Heart left ventricle (tissue), 16 donors: ENCODE data around the gene SLFN12. TPM values are rescaled to one million over a fixed set of nuclear protein-coding genes. Genes with fewer than 3 reads are reported as not detected.
"Not testable (repeated sequence)": the region's sequence is repeated elsewhere in the genome, so short reads cannot be mapped to it uniquely, and the experiment has no call there.

ENCODE experiments used
- ATAC-seq, 4 donors: fragments of 200-7000 bp; cut with Tn5 transposase; one replicate each; pipeline ENCODE4 v1.9.1; 2020 to 2022; ENCODE audit warnings: moderate library complexity in 4 of 4, mild to moderate bottlenecking in 3 of 4, moderate number of reproducible peaks in 1 of 4
- DNase-seq, 5 donors: peaks; one replicate each; pipeline ENCODE4 v3.0.0-alpha.2; 2020
- H3K27ac ChIP-seq, 12 donors: fragments of 200-600 bp; sonication (generic) in 4 of 12; one replicate each; pipeline versions ENCODE4 v1.5.0 to v1.8.0; 2016 to 2022; ENCODE audit warnings: mild to moderate bottlenecking in 2 of 12
- H3K27me3 ChIP-seq, 9 donors: fragments of 200-600 bp; sonication (generic) in 2 of 9; one replicate each; pipeline versions ENCODE4 v1.5.1 to v1.8.0; 2016 to 2022; ENCODE audit warnings: mild to moderate bottlenecking in 3 of 9
- H3K36me3 ChIP-seq, 9 donors: fragments of 200-600 bp; sonication (generic) in 2 of 9; one replicate each; pipeline versions ENCODE4 v1.5.0 to v1.8.0; 2018 to 2022; ENCODE audit warnings: mild to moderate bottlenecking in 2 of 9
- H3K4me1 ChIP-seq, 12 donors: fragments of 200-600 bp; sonication (generic) in 4 of 12; one replicate each; pipeline versions ENCODE4 v1.5.0 to v1.8.0; 2016 to 2022; ENCODE audit warnings: mild to moderate bottlenecking in 3 of 12
- H3K4me3 ChIP-seq, 12 donors: fragments of 200-600 bp; sonication (generic) in 4 of 12; one replicate each; pipeline versions ENCODE4 v1.5.0 to v1.8.0; 2017 to 2022; ENCODE audit warnings: mild to moderate bottlenecking in 9 of 12, moderate library complexity in 4 of 12
- H3K9me3 ChIP-seq, 12 donors: fragments of 200-600 bp; sonication (generic) in 4 of 12; one replicate each; pipeline versions ENCODE4 v1.5.0 to v1.8.0; 2016 to 2022; ENCODE audit warnings: mild to moderate bottlenecking in 1 of 12
- POLR2A ChIP-seq, 2 donors: fragments of 450-650 bp; IDR thresholded peaks; one replicate each; pipeline ENCODE4 v1.6.1; 2017; ENCODE audit warnings: antibody characterized with exemption in 2 of 2, mild to moderate bottlenecking in 2 of 2, moderate library complexity in 2 of 2
- WGBS, 4 donors: extraction: QIAGEN DNeasy Blood & Tissue Kit in 2 of 4; methylation state at CpG; one replicate each; pipeline versions ENCODE4 v1.1.5 to v1.1.7; 2013 to 2018; 5-methylcytosine and 5-hydroxymethylcytosine counted together
- intact Hi-C, 10 donors: fragments of 100-400 bp; cut with DNase I; formaldehyde crosslinking; loops; one replicate each; pipeline versions ENCODE4 v1.11.1 to v1.14.2; 2022
- polyA plus RNA-seq, 2 donors: library from polyadenylated mRNA; stranded (reverse); fragments of 200-250 nt; gene quantifications; one replicate each; pipeline ENCODE4 v1.2.3, GENCODE V29; 2013
- total RNA-seq, 9 donors: library from RNA; depleted of rRNA in 2 of 9; stranded (reverse); fragments of >200 nt in 2 of 9; fragmentation: NEBNext Ultra II Directional in 3 of 9; extraction: Animal tissue kit (Norgen Biotek cat#: 25700) in 3 of 9; gene quantifications; one replicate each; pipeline versions ENCODE4 v1.1.0 to v1.2.4, GENCODE V29; 2016 to 2023
- TF ChIP-seq, protein P1 (sequence below), 12 donors: fragments of 200-600 bp; sonication (generic) in 4 of 12; IDR thresholded peaks; one replicate each; pipeline versions ENCODE4 v1.5.0 to v1.8.0; 2018 to 2022; ENCODE audit warnings: antibody characterized with exemption in 12 of 12, mild to moderate bottlenecking in 5 of 12
- donor health status: ischemic (EF 13 %, LVEDD 7.1; RV severe dilation, severe dysfunction).
- donor health status: healthy with polysubstance abuse.
- donor health status: DM: no; HTN: yes; CAD: no.
- donor health status: DM: no; HTN: no; CAD: no.
- donor health status: ischemic (EF 25% LVEDD 6.9; RV normal size, moderate dysfunction).
- donor health status: ischemic (EF 25% LVEDD 5.7; RV mildly dilated, moderate dysfunction).
- donor health status: healthy.
- donor health status: DM: yes; HTN: yes; CAD: no.
- donor health status: ischemic (EF 35%, LVEDD 5.7; RV mildly dilated, moderate dysfunction).
- donor health status: nonischemic (EF 11% LVEDD 7.7; RV severe dilation, severe dysfunction).
- donor health status: DM: yes; HTN: yes; CAD: no.
- donor health status: PGD.
- donor health status: ischemic (EF 29% LVEDD 5.4; RV normal size, mild dysfunction).
- donor health status: nonischemic (EF 23%, LVEDD 6.1; RV moderate dilation, normal function).

SLFN12 gene
- total and polyA plus RNA-seq, 11 donors: 1.7 to 10.0 (median 4.3) TPM

DNA sequence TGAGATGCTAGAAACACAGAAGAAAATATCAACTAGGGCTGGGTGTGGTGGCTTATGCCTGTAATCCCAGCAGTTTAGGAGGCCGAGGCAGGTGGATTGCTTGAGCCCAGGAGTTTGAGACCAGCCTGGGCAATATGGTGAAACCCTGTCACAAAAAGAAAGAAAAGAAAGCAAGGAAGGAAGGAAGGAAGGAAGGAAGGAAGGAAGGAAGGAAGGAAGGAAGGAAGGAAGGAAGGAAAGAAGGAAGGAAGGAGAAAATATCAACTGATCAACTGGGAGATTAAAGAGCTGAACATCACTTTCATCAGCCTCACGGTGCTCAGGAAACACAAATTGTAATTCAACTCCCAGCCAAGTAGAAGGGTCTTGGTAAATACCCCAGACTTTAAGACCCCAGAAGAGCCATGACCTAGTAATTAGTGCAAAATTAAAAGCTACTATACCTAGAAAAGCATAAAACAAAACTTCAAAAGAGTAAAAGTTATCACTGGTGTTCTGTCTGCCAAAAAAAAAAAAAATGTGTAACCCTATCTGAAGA lies 44.1 kb upstream of the SLFN12 start:
- DNase-seq (no peak), ATAC-seq (no peak)
- TF ChIP-seq, protein P1, sequence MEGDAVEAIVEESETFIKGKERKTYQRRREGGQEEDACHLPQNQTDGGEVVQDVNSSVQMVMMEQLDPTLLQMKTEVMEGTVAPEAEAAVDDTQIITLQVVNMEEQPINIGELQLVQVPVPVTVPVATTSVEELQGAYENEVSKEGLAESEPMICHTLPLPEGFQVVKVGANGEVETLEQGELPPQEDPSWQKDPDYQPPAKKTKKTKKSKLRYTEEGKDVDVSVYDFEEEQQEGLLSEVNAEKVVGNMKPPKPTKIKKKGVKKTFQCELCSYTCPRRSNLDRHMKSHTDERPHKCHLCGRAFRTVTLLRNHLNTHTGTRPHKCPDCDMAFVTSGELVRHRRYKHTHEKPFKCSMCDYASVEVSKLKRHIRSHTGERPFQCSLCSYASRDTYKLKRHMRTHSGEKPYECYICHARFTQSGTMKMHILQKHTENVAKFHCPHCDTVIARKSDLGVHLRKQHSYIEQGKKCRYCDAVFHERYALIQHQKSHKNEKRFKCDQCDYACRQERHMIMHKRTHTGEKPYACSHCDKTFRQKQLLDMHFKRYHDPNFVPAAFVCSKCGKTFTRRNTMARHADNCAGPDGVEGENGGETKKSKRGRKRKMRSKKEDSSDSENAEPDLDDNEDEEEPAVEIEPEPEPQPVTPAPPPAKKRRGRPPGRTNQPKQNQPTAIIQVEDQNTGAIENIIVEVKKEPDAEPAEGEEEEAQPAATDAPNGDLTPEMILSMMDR (IDR thresholded peaks at IDR 0.05): no peak
- TF ChIP-seq POLR2A (IDR thresholded peaks at IDR 0.05): no peak
- Histone ChIP-seq H3K4me1 (no peaks in the 10 kb centered on the region), H3K4me3 (no peak overlapping the region), H3K27me3 (peaks cover 0 to 24% (median 4%) of the 10 kb centered on the region in 9 donors), H3K36me3 (peaks cover 0 to 9% (median 0%) of the 10 kb centered on the region in 9 donors), H3K27ac (no peak overlapping the region), H3K9me3 (peaks cover 0 to 12% (median 0%) of the 10 kb centered on the region in 12 donors)
- 68 to 75% (median 71%) methylated on average over 2 of the region's 2 CpGs for WGBS, 4 donors
- intact Hi-C loops: no loop called here

DNA sequence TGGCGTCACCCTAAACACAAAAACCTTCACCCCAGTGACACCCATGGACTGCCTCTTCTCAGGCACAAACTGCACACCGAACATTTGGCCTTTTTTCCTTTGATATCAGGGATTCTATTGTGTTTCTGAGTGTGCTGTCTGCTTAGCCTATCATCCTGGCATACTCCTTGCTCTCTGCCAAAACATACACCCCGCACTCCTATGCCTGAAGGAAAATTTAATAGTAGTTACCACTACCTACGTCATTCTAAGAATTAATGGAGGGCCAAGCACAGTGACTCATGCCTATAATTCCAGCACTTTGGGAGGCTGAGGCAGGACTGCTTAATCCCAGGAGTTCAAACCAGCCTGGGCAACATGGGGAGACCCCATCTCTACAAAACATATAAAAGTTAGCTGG lies 36.2 kb upstream of the SLFN12 start:
- DNase-seq (no peak), ATAC-seq (no peak)
- peaks cover 0 to 12% (median 0%) of the 10 kb centered on the region in 12 donors for H3K9me3 ChIP-seq
- H3K36me3 ChIP-seq: no peaks in the 10 kb centered on the region
- peaks cover 0 to 9% (median 0%) of the 10 kb centered on the region in 9 donors for H3K27me3 ChIP-seq
- no peak for TF ChIP-seq POLR2A (IDR thresholded peaks at IDR 0.05)
- TF ChIP-seq, protein P1 (IDR thresholded peaks at IDR 0.05): no peak
- WGBS, 4 donors: 78 to 91% (median 84%) methylated on average over 4 of the region's 4 CpGs
- H3K4me1 ChIP-seq: no peaks in the 10 kb centered on the region
- no peak overlapping the region for H3K27ac ChIP-seq
- intact Hi-C loops: no loop called here
- H3K4me3 ChIP-seq: no peak overlapping the region

DNA sequence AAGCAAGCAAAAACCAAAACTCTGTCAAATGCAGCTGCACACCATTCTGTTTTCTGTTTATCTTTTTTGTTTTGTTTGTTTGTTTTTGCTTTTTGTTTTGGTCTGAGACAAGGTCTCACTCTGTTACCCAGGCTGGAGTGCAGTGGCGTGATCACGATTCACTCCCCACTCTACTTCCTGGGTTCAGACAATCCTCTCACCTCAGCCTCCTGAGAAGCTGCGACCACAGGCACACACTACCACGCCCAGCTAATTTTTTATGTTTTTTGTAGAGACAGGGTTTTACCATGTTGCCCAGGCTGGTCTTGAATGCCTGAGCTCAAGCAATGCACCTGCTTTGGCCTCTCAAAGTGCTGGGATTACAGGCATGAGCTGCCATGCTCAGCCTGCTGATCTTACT lies 35.5 kb upstream of the SLFN12 start:
- Histone ChIP-seq H3K4me3 (no peak overlapping the region), H3K36me3 (no peaks in the 10 kb centered on the region), H3K9me3 (peaks cover 0 to 11% (median 0%) of the 10 kb centered on the region in 12 donors), H3K4me1 (no peaks in the 10 kb centered on the region), H3K27ac (no peak overlapping the region), H3K27me3 (peaks cover 0 to 15% (median 3%) of the 10 kb centered on the region in 9 donors)
- no peak for DNase-seq
- intact Hi-C loops: no loop called here
- 81 to 86% (median 84%) methylated on average over 4 of the region's 4 CpGs for WGBS, 4 donors
- TF ChIP-seq POLR2A (IDR thresholded peaks at IDR 0.05): no peak
- TF ChIP-seq, protein P1 (IDR thresholded peaks at IDR 0.05): no peak
- ATAC-seq: no peak

DNA sequence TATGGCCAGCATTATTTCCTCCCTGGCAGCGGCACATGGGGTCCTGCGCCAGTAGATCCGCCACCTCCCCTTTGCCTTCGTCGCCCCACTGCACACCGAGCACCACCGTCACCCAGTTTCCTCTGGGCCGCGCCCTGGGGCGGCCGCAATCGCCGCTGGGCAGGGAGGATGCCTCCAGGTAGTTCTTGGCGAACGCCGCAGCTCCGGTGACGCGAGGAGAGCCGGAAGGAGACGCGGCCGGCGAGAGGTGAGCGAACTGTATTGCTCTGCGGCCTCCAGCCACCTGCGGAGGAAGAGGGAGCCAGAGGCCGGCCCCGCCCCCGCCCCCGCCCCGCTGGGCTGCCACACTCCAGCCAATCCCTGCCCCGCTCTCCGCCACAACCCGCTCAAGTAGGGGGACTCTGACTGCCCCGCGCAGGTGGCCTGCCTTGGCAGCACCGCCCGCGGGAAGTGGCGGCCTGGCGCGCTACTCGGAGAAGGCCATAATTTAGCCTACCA lies 28.1 kb upstream of the SLFN12 start:
- no peak overlapping the region for H3K27ac ChIP-seq
- TF ChIP-seq POLR2A (IDR thresholded peaks at IDR 0.05): no peak
- TF ChIP-seq, protein P1 (IDR thresholded peaks at IDR 0.05): no peak
- ATAC-seq: peak in 3 of 4 donors; percentile 53 to 75 (median 66)
- H3K4me1 ChIP-seq: peaks cover 0 to 9% (median 0%) of the 10 kb centered on the region in 12 donors
- peak in 4 of 5 donors; percentile 23 to 69 (median 42) for DNase-seq
- peak overlapping the region in 10 of 12 donors; percentile 24 to 51 (median 44) for H3K4me3 ChIP-seq
- 4 to 9% (median 7%) methylated on average over 26 to 44 of the region's 44 CpGs for WGBS, 4 donors
- no peaks in the 10 kb centered on the region for H3K36me3 ChIP-seq
- H3K27me3 ChIP-seq: peaks cover 0 to 44% (median 7%) of the 10 kb centered on the region in 9 donors
- intact Hi-C loops: no loop called here
- H3K9me3 ChIP-seq: no peaks in the 10 kb centered on the region

DNA sequence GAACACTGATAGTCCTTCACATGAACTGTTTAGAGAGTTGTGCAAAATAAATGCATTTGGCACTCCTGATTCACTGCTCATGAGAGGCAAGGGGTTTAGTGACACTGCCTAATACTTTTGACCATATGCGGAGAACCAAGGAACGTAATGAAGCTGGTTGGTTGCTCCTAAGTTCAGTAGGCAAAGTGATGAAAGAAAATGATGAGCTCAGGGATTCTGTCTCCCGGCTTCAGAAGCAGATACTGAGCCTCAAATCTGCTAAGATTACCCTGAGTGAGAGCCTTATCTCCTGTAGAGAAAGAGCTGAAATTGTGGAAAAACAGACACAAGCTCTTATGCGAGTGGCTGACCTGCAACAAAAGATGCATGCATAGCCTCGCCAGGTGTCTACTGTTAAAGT lies 21.7 kb upstream of the SLFN12 start:
- not testable (repeated sequence) for H3K36me3 ChIP-seq, H3K27ac ChIP-seq, DNase-seq, H3K9me3 ChIP-seq, H3K4me3 ChIP-seq, H3K4me1 ChIP-seq, ATAC-seq
- intact Hi-C loops: loop anchor here in 1 of 10 donors (5.0 kb wide), 1 partner anchor 83 kb away; the partner anchor contains the start of gene SLFN12L
- WGBS, 4 donors: 71 to 81% (median 75%) methylated on average over 5 of the region's 5 CpGs
- peaks cover 0 to 33% (median 0%) of the 10 kb centered on the region in 9 donors for H3K27me3 ChIP-seq
